ENCODE measurements around the gene TBC1D5.

DNA sequence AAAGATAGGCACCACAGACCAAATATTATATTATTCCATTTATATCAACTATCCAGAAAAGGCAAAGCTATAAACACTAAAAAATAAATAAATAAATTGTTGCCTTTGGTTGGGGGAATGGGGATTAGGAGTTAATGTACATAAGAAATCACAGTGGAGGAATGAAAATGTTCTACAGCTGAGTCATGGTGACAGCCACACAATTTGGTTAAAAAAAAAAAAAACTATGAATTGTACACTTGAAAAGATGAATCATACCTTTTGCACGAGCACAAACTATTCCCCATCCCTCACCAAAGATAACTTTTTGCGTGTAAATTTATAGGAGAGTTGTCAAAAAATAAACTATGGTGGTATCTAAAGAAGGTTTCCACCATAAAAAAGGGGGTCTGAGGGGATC lies 103.2 kb downstream of the TBC1D5 start:
- TF ChIP-seq, protein P1, sequence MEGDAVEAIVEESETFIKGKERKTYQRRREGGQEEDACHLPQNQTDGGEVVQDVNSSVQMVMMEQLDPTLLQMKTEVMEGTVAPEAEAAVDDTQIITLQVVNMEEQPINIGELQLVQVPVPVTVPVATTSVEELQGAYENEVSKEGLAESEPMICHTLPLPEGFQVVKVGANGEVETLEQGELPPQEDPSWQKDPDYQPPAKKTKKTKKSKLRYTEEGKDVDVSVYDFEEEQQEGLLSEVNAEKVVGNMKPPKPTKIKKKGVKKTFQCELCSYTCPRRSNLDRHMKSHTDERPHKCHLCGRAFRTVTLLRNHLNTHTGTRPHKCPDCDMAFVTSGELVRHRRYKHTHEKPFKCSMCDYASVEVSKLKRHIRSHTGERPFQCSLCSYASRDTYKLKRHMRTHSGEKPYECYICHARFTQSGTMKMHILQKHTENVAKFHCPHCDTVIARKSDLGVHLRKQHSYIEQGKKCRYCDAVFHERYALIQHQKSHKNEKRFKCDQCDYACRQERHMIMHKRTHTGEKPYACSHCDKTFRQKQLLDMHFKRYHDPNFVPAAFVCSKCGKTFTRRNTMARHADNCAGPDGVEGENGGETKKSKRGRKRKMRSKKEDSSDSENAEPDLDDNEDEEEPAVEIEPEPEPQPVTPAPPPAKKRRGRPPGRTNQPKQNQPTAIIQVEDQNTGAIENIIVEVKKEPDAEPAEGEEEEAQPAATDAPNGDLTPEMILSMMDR (IDR thresholded peaks at IDR 0.05) = no peak
- TF ChIP-seq ZC3H11A (IDR thresholded peaks at IDR 0.05) (no peak), ESRRA (IDR thresholded peaks at IDR 0.05; ENCODE audit: borderline replicate concordance, low read length) (no peak), KDM5A (IDR thresholded peaks at IDR 0.05) (no peak), NPAS2 (CRISPR knock-in tag; IDR thresholded peaks at IDR 0.05; ENCODE audit: borderline replicate concordance) (no peak), CEBPB (IDR thresholded peaks at IDR 0.05) (no peak), CBX8 (IDR thresholded peaks at IDR 0.05) (no peak), USF2 (IDR thresholded peaks at IDR 0.05) (no peak), POLR2A (IDR thresholded peaks at IDR 0.05; ENCODE audit: low read length) (no peak), EP300 (IDR thresholded peaks at IDR 0.05) (no peak)
- TF ChIP-seq, protein P2, sequence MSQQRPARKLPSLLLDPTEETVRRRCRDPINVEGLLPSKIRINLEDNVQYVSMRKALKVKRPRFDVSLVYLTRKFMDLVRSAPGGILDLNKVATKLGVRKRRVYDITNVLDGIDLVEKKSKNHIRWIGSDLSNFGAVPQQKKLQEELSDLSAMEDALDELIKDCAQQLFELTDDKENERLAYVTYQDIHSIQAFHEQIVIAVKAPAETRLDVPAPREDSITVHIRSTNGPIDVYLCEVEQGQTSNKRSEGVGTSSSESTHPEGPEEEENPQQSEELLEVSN (IDR thresholded peaks at IDR 0.05; ENCODE audit: borderline replicate concordance, low read depth) = no peak

Measured in A549 (cell line).